HL-60/S4 (cell line): ENCODE measurements around the gene PRAME.
"Not testable (repeated sequence)": the region's sequence is repeated elsewhere in the genome, so short reads cannot be mapped to it uniquely, and the experiment has no call there.

Source experiments
- in situ Hi-C: fragments of 300-500 bp; cut with MboI; formaldehyde crosslinking; loops from 2 replicates; pipeline ENCODE4 v1.14.3; 2022; ENCODE audit warnings: low sequenced_read_pairs

PRAME gene

DNA sequence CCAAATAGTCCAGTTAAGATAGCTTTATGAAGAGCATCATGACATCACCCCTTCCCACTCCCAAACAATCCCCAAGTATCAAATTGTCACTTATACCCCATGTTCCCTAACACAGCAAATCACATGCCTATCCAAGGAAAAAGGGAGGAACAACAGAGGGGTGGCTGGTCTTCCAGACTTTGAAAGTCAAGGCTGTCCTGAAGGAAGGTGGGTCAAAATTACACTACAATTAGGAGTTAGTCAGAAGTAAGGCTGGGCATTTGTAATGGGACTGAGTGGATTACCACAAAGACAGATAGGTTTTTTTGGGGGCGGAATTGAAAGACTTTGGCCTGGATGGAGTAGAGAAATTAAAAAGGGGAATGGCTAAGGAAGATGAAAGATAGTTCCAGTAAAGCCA, 5.9 kb downstream of the PRAME start:
- in situ Hi-C loops = no loop called here

DNA sequence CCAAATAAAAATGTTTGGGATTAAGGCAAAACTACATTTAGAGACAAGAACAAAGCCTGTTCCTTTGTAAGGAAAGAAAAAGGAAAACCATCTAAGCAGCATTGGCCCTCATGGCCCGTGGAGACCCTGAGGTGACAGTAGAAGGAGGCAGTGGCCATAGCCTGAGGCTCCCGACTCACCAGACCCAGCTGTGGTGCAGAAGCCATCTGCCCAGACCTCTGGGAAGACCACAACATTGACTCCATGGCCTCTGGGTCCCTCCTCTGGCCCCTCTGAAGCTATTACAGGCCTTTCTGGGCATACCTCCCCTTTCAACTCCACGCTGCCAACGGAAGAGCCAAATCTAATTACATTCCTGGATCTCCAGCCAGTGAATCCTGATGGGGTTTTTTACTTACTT, 6.4 kb downstream of the PRAME start:
- in situ Hi-C loops = no loop called here

DNA sequence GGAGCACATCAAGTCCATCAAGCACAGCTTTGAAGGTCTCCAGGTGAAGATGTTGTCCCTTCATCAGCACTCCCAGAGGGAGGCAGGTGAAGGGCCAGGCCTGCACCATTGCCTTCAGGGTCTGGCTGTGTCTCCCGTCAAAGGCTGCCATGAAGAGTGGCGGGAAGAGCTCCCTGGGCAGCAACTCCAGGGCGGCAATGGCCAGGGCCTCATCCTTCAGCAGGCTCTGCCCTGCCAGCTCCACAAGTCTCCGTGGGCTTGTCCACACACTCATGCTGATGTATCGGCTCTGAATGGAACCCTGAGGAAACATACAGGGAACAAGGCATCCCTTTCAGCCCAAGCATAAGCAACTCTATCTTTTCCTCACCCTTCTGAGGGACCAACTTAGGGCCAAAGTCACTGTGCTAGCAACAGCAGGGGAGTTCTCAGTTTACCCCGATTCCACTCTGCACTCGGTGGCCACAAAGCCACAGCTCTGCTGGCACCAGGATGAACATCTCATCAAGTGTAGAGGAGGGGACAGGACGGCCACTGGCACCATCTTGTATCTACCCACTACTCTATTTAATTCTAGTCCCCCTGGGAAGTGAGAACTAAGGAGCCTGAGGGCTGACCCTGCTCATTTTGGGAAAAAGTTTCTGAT, 8.2 kb downstream of the PRAME start:
- in situ Hi-C loops = no loop called here

DNA sequence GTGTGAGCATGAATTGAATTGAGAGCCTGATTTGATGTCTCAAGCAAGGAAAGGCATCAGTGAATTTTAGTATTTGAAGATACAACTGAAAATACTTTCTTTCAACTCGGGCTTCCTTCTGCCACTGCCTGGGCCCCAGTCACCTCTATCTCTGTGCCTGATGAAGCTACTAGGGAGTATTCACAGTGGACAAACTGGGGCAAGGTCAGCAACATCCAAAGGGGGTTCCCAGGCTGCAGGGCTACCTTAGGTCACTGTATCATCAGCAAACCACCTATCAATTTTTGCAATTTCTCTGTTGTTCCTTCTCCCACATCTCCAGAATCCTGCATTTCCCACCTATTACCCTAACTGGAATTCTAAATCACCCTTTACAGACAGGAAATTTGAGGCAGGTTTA, 10.2 kb downstream of the PRAME start:
- in situ Hi-C loops = no loop called here

DNA sequence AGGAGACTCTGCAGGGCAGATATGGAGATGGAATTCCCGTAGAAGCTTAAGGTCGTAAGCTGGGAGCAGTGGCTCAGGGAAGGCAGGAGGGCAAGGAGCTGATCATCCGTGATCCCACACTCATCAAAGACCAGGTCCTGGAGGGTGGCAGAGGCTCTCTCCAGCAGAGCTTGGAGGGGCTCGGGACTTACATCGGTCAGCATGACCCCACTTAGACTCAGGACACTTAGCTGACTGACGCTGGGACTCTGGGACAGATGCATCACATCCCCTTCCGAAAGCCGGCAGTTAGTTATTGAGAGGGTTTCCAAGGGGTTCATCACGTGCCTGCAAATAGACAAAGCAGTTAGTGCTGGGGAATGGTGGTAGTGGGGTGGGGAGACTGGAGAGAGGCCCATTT, 10.7 kb downstream of the PRAME start:
- in situ Hi-C loops = no loop called here

DNA sequence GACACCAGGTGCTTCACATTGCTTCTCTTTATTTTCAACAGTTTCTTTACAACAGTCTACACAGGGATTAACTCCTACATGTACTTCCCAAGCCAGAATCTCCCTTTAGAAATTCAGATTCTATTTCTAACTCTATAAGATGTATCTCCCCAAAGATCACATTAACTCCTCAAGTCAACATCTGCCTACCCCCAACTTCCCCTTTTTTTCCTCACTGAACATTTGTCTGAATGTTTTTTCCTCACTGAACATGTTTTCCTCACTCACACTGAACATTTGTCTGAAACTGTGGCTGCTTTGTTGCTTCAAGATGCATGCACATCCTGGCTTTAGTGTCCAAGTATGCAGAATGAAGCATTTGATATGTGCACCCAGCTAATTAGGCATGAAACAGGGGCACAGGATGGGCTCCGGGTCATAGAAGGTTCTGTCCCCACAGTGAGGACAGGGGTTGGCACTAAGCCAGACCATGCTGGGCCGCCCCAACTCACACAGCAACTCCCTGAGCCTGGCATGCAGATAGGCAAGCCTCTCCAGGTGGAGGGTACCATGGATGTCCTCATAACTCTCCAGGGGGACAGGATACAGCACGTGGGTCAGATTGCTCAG, 11.3 kb downstream of the PRAME start:
- in situ Hi-C loops = no loop called here

DNA sequence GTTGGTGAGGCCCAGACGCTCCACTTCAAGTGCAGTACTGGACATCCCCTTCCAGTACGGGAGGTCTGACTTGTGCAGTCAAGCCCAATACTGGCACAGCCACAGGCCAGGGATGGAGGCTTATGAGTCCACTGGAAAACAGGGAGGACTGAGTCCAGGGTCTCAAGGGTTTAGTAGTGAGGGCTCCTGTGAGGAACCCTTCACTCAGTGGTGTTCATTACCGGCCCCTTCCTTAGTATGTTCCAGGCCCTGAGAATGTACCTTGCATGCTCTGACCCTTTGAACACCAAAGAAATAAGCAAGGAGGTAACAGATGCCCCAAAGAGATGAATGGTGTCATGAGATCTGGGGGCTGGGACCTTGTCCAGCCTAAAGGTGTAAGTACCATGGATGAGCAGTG, 11.8 kb downstream of the PRAME start:
- in situ Hi-C loops = no loop called here

DNA sequence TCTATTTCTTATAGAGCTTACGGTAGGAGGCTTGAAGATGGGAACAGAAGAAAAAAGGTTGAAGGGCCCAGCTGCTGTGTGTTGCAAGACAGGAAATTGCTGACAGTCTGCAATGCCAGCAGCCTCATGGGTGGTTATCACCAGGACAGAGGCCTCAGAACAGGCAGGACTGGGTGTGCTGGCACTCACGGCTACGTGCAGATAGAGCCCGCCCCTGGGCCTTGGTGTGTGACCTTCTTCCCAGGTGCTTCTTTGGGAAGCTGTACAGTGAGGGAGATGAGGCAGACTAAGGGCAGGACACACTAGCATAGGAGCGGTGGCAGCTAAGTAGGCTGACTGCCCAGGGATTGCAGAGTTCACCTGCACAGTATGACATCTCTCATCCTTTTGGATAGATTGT, 12.6 kb downstream of the PRAME start:
- in situ Hi-C loops = no loop called here

DNA sequence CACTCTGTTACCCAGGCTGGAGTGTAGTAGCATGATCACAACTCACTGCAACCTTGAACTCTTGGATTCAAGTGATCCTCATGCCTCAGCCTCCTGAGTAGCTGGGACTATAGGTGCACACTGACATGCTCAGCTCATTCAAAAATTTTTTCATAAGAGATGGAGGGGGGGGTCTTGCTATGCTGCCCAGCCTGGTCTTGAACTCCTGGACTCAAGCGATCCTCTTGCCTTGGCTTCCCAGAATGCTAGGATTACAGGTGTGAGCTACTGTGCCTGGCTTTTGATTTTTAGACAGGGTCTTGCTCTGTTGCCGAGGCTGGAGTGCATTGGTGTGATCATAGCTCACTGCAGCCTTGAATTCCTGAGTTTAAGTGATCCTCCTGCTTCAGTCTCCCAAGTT, 14.0 kb downstream of the PRAME start:
- in situ Hi-C loops = no loop called here

DNA sequence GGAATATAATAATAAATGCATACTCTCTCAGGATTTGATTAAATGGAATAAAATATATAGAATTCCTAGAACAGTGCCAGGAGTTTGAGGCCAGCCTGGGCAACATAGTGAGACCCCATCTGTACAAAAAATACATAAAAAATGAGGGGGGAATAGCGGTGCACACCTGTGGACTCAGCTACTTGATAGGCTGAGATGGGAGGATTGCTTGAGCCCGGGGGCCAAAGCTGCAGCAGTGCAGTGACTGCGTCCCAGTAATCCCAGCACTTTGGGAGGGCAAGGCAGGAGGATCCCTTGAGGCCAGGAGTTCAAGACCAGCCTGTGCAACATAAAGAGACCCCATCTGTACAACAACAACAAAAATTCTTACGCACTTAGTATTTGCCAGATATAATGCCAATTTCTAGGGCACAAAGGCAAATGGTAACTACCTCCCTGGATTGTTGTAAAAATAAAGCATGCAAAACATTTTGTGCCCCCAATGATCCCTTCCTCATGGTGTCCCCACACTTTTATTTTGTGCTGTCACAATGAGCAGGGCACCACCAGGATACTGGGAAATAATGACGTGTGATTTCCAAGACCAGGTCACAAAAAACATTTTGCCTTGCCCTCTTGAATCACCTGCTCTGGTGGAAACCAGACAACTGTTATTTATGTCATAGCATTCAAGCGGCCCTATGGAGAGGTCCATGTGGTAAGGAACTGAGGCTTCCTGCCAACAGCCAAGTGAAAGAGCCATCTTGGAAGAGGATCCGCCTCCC, 20.7 kb downstream of the PRAME start:
- in situ Hi-C loops = no loop called here

DNA sequence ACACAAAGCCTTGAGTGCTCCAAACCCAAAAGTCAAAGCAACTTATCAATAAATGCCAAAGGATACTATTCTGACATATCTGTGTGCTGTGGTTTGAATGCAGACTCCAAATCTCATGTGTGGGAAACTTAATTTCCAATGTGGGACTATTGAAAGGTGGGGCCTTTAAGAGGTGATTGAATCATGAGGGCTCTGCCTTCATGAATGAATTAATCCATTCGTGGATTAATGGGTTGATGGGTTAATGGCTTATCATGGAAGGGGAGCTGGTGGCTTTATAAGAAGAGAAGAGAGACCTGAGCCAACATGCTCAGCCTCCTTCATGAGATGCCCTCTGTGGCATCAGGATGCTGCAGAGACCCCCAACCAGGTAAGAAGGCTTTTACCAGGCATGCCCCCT, 22.1 kb downstream of the PRAME start:
- in situ Hi-C loops = no loop called here

DNA sequence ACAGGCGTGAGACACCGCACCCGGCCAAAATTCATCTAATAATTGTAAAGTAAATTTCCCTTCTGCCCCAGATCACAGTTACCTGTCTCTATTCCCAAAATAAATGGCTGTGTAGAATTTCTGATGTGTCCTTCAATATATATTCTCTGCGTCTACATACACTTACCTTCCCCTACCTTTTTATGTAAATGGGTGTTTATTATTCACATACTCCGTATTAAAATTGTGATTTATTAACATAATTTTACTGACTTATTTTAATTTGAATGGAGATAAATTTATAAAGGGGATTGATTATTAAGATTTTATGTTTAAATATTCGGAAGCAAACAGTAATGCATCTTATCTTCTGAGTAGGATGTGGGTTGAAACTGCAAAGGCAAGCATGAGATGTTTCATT, 22.6 kb downstream of the PRAME start:
- in situ Hi-C loops = no loop called here

DNA sequence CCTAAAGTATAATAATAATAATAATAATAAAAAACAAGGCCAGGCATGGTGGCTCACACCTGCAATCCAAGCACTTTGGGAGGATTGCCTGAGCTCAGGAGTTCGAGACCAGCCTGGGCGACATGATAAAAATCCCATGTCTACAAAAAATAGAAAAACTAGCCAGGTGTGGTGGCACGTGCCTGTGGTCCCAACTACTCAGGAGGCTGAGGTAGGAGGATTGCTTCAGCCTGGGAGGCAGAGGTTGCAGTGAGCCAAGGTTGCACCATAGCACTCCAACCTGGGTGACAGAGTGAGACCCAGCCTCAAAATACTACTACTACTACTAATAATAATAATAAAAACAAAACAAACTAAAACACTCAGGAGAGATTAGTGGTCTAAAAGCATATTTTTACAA, 23.4 kb downstream of the PRAME start:
- in situ Hi-C loops = no loop called here

DNA sequence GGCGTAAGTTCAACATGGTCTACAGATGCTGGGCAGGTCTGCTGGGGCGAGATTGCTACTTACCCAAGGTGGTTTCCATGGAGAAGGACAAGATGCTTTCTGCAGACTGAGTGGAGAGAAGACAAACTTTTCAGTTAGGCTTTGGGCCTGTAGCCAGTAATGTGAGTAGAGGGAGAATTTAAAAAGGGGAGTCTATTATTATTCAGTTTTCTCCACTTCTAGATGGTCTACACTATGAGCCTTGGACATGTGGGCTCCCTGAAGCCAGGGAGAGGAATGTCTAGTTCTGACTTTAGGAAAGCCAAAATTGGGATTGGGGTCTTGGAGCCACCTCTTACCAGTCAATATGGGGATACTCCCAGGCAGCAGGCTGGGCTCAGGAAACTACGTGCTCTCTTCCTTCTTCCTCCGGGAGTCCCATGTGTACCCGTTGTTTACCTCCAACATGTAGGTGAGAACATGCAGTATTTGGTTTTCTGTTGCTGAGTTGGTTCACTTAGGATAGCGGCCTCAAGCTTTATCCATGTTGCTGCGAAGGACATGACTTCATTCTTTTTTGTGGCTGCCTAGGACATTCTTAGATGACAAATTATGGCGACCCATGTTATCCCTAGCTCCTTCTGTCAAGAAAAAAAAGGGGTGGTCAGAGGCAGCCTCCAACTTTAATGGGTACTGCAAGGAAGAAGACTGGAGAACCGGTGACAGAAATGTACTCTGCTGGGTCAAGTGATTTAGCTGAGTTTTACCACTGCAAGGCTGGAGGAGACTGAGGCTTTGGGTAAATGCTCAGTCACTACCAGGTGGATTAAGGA, 24.3 kb downstream of the PRAME start:
- in situ Hi-C loops = no loop called here

DNA sequence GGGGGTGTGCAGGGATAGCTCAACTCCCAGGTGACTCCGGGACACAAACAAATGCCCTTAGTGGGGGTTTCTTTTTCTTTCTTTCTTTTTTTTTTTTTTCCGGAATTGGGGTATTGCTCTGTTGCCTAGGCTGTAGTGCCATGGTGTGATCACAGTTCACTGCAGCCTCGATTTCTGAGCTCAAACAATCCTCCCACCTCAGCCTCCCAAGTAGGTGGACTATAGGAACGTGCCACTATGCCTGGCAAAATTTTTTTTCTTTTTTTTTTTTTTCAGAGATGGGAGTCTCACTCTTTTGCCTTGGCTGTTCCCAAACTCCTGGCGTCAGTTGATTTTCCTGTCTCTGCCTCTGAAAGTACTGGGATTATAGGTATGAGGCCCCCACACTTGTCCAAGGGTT, 25.2 kb downstream of the PRAME start:
- in situ Hi-C loops = no loop called here

DNA sequence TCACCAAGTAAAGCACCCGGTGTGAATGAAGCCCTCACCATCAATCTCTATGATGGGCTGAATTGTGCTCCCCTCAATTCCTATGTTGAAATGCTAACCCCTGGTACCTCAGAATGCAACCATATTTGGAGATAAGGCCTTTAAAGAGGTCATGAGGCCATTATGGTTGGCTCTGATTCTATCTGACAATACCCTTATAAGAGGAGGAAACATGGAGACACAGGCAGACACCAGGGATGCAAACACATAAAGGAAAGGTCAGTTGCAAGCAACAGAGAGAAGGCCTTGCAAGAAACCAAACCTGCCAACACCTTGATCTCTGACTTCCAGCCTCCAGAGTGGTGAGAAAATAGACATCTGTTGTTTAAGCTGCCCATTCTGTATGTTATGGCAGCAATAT, 25.6 kb downstream of the PRAME start:
- in situ Hi-C loops = no loop called here

DNA sequence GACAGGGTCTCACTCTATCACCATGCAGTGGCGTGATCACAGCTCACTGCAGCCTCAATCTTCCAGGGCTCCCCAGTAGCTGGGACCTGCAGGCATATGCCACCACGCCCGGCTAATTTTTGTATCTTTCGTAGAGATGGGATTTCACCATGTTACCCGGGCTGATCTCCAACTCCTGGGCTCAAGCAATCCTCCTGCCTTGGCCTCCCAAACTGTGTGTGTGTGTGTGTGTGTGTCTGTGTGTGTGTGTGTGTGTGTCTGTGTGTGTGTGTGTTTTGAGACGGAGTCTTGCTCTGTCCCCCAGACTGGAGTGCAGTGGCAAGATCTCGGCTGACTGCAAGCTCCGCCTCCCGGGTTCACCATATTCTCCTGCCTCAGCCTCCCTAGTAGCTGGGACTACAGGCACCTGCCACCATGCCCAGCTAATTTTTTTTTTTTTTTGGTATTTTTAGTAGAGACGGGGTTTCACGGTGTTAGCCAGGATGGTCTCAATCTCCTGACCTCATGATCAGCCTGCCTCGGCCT, 26.5 kb downstream of the PRAME start:
- in situ Hi-C loops = not testable (repeated sequence)

DNA sequence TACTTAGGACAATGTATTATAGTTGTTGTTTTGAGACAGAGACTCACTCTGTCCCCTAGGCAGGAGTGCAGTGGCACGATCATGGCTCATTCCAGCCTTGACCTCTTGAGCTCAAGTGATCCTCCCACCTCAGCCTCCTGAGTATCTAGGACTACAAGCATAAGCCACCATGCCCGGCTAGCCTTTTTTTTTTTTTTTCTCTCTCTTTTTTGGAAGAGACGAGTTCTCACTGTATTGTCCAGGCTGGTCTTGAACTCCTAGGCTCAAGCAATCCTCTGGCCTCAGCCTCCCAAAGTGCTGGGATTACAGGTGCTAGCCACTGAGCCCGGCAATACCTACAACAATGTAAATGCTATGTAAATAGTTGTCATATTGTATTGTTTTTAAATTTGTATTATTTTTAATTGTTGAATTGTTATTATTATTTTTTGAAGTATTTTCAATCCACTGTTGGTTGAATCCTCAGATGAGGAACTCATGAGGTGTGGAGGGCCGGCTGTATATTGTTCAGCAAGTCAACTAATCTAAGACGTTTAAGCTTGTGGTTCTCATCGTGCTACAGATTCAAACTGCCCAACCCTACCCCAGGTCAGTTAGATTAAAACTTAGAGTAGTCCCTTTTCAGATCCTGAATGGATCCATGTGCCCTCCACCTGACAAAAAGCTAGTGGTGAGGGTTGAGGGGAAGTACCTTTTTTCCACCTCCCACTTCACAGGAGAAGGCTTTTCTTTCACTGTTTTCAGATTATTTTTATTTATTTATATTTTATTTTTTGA, 27.1 kb downstream of the PRAME start:
- in situ Hi-C loops = no loop called here

DNA sequence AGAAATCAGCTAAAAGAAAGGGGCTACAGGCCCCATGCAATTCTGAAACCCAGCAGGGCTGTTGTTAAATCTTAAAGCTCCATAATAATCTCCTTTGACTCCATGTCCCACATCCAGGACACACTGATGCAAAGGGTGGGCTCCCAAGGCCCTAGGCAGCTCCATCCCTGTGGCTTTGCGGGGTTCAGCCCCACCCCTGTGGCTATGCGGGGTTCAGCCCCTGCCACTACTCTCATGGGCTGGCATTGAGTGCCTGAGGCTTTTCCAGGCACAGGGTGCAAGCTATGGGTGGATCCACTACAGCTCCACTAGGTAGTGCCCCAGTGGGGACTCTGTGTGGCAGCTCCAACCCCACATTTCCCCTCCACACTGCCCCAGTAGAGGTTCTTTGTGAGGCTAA, 30.3 kb downstream of the PRAME start:
- in situ Hi-C loops = no loop called here

DNA sequence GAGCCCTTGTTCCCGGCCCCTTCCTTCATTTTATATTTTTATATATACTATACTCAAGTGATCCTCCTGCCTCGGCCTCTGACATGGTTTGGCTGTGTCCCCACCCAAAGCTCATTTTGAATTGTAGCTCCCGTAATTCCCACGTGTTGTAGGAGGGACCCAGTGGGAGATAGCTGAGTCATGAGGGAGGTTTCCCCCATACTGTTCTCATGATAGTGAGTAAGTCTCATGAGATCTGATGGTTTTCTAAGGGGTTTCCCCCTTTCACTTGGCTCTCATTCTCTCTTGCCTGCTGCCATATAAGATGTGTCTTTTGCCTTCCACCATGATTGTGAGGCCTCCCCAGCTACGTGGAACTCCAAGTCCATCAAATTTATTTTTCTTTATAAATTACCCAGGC, 31.8 kb downstream of the PRAME start:
- in situ Hi-C loops = no loop called here
